HG02943 (cell line): ENCODE results near the gene TMBIM1.

Experiments
- ATAC-seq: cut with Tn5 transposase; IDR thresholded peaks from one replicate; pipeline ENCODE4 v1.9.1; 2021; ENCODE audit warnings: mild to moderate bottlenecking, low read depth, moderate library complexity; ENCODE audit not compliant: unreplicated experiment

Gene TMBIM1, protein sequence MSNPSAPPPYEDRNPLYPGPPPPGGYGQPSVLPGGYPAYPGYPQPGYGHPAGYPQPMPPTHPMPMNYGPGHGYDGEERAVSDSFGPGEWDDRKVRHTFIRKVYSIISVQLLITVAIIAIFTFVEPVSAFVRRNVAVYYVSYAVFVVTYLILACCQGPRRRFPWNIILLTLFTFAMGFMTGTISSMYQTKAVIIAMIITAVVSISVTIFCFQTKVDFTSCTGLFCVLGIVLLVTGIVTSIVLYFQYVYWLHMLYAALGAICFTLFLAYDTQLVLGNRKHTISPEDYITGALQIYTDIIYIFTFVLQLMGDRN

GRCh38 chr2:218292048-218293014 is at the start of gene TMBIM1:
Gene TMBIM1 (minus strand): TSS chr2:218292503. CDS start chr2:218282141, 10,362 bp downstream.
- peak; percentile 53 for ATAC-seq

- ATAC-seq, result no peak
These were observed 49.1 kb upstream of the TMBIM1 start for GRCh38 chr2:218341381-218341780.

- ATAC-seq, result no peak
These were observed 48.4 kb upstream of the TMBIM1 start for GRCh38 chr2:218340656-218341055.

- no peak for ATAC-seq
These were observed 42.2 kb upstream of the TMBIM1 start for GRCh38 chr2:218334531-218334930.

- no peak for ATAC-seq
These were observed 40.8 kb upstream of the TMBIM1 start for GRCh38 chr2:218332920-218333645.

DNA sequence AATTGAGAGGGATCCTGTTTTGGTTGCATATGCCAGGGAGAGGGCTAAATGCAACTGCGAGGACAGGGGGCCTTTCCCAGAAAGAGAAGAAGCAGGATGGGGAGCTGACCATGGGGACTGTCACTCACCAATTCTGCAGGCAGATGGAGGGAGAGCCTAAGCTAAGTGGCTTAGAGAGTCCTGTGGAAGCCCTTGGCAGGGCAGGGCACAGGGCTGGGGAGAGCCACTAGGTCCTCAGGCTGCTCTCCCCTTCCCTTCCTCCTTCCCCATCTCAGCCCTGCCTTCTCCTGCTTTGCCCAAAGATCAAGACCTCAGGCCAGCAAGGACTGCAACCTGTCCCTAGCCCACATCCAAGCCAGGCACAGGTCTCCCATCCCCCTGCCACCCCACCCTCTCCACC is 40.0 kb upstream of the TMBIM1 start:
- no peak for ATAC-seq

DNA sequence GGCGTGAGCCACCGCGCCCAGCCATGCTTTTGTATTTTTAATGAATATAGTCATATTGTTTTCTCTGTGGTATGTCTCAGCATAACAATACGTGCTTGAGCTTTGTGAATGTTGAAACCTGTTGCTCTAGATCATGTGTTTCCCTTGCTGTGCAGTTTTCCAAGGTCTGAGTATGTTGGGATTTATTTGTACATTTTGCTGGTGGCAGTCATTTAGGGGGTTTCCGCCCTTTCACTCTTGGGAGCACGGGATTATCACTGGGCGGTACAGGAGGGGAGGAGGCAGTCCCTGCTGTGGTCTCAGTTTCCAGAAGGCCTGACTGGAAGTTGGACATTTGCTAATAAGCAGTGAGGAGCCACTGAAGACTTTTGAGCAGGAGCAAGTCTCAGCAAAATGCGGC is 39.4 kb upstream of the TMBIM1 start:
- no peak for ATAC-seq

GRCh38 chr2:218329826-218330593 is 37.7 kb upstream of the TMBIM1 start:
- no peak for ATAC-seq

- ATAC-seq, result no peak
These were observed 36.9 kb upstream of the TMBIM1 start for GRCh38 chr2:218329027-218329825.

GRCh38 chr2:218328294-218328693 is 36.0 kb upstream of the TMBIM1 start:
- no peak for ATAC-seq

DNA sequence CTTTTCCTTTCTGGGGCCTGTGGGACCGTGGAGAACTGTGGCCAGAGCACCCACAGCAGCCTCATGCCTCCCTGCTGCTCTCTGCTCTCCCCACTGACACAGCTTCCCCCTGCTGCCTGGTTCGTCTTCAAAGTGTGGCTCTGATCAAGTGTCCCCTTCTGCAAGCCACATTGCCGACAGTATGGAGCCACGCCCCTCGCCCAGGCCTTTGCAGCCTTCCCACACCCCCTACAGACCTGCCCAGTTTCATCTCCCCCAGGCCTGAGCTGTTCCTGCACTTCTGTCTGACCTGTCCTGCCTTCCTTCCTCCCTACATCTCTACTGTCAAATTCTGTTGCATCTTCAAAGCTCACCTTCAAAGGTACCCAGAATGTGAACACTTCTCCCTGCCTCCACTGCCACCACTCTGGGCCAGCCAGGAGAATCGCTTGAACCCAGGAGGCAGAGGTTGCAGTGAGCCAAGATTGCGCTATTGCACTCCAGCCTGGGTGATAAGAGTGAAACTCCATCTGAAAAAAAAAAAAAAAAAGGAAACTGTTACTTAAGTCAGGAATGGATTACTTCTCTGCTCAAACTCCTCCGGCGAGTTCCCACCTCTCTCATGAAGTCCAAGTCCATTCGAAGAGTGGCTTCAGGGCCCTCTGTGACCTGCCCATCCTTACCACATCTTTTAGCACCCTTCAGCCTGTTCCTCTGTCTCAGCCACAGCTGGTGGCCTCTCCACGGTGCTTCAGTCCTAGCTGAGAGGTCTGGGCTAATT is 35.3 kb upstream of the TMBIM1 start:
- ATAC-seq, result no peak

DNA sequence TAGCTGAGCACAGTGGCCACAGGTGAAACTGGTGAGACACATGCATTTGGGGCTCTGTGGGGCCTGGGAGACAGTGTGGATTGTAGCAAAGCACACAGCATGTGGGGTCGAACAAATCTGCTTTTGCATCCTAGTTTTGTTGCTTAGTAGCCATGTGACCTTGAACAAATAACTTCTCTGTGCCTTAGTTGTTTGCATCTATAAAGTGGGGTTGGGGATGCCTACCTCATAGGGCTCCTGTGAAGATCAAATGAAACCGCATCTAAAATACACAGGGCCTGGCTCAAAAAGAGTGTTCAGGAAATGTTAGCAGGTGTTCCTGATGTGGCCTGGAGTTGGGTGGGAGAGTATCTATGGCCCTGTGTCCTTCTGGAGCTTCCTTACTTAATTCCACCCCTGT is 34.0 kb upstream of the TMBIM1 start:
- no peak for ATAC-seq

DNA sequence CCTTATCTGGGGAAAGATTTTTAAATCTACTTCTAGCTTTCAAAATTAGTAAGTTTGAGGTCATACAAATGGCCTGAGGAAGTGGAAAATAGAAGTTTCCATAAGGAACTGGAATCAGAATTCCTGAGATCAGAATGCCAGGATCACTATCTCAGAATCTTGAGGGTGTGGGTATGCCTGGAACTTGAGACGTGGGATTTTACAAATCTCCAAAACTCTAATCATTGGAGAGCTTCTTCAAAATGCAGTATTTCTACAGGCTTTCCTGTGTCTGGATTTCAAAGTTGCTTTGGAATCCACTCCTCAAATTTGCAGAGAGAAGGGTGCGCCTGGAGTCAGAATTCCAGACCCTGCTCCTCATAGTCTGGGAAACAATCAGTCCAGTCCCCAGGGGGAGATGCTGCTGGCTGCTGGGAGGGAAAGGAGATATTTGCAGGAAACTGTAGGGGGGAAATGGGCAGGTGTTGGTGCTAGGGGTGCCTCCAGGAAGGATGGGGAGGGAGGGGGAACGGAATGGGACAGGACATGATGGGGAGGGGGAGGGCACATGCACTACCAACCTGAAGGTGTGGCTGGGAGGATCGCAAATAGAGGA is 33.4 kb upstream of the TMBIM1 start:
- ATAC-seq, result no peak

DNA sequence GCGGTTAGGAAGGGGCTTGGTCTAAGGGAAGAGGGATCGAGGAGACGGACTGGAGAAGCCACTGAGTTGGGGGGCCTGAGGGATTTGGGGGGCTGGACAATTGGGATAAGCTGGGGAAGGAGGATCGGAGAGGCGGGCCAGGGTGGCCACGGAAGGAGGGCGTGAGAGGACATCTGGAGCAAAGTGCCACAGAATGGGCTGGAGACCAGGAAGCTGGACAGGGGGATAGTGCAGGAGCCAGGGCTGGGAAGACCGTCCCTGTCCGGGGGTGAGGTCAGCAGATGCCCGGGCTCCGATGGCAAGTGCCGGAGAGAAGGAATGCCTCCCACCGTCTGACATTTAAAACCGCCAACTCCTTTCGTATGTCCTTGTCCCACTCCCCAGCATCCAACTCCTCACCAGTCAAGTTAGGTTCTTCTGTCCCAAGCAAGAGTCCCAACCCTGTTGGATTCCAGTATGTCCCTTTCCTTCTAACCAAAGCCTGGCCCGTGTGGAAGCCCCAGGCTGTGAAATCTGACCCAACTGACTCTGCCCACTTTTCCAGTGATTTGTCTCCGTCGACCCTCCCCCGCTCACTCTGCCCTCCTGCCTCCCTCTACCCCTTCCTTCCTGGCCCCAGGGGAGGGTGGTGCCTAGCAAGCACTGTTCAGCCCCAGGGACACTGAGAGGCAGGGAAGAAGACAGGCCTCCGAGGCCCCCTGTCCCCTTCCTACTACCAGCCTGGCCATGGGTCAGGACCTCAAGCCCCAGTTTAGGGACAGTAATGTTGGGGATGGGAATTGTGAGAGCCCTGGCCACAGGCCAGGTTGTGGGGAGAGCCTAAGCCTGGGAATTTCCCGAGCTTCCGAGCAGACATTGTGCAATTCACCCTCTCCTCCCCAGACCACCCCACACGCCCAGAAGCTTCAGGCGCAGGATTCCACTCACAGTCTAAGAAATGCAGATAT is 31.5 kb upstream of the TMBIM1 start:
- ATAC-seq, result no peak

GRCh38 chr2:218322768-218323525 is 30.6 kb upstream of the TMBIM1 start:
- ATAC-seq, result peak; percentile 72

DNA sequence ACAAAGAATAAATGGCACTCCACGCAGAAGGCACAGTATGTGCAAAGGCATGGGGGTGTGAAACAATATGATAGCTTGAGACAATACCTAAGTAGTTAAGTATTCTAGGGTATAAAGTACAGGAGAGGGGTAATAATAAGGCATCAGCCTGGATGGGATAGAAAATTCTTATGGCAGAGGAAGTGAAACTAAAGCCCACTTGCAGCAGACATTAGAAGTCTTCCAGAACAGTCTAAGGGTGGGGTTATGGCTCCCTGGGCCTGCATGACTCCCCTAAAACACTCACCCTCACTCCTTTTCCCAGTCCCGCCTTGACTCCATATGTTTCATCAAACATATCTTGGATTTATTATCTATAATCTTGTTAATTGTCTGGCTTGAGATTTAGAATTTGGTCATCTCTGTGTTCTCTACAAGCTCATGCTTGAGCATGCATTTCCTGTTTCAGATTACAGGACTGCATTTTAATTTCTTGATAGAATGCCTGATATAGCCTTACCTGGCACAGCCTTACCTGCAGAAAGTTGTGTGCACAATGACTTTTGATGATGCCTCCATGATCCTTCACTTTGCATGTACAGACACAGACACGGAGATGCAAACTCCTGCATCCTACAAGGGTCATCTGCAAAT is 28.5 kb upstream of the TMBIM1 start:
- ATAC-seq, result no peak
